ENCODE results near the gene PEX5L.

Gene PEX5L

DNA sequence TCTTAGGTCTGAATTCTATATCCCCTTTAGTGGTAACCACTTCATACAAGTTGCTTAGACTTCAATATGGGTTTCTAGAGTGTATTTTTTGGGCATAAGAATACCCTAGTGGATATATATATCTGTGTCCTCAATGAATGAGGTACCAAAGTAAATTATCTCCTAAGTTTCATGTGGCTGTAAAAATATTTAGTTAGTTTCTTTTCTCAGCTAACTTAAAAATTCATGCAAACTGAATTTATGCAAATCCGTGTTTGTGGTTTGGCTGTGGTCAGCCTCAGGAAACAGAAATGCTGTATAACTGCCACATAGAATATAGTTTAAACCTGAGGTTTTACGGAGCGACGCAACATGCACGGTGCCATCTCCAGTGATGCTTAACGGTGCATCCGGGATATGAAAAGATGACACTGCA, 80.3 kb downstream of the PEX5L start:
- DNase-seq (ENCODE audit: low read depth in 1 of 2, low spot score in 1 of 2) = no peak

DNA sequence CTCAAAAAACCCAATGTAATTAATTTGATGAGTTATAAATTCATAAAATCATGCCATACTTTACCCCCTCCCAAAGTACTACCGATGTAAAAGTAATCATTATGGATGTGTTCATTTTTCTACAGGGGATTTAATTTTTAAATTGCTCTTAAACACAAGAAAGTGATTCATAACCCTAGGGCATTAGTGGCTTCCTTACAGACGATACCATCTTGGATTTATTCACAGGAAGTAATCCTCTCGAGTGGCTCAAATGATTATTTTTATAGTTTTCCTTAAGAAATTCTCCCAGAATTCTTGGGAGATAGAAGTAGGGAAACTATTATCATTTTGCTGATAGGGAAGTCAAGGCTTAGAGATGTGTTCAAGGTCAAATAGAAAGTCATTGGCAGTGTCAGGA, 80.9 kb downstream of the PEX5L start:
- DNase-seq (ENCODE audit: low read depth in 1 of 2, low spot score in 1 of 2) = no peak

DNA sequence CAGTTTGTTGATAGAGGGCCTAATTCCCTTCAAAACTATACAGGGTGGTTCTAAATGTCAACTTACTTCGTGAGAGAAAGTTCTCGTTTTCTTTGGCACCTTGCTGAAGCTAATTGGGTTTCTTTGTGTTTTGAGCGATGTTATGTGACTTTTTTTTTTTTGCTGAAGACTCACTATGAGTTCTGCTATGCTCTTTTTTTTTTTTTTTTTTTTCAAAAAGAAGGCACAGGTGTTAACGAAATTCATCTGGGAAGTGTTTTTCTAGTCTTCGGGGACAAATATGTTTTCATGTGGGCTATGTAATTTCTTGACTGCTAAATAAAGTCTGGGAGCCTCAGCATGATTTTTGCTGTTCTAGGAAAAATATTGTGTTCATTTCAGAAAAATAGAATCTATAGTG, 81.5 kb downstream of the PEX5L start:
- DNase-seq (ENCODE audit: low read depth in 1 of 2, low spot score in 1 of 2) = no peak

DNA sequence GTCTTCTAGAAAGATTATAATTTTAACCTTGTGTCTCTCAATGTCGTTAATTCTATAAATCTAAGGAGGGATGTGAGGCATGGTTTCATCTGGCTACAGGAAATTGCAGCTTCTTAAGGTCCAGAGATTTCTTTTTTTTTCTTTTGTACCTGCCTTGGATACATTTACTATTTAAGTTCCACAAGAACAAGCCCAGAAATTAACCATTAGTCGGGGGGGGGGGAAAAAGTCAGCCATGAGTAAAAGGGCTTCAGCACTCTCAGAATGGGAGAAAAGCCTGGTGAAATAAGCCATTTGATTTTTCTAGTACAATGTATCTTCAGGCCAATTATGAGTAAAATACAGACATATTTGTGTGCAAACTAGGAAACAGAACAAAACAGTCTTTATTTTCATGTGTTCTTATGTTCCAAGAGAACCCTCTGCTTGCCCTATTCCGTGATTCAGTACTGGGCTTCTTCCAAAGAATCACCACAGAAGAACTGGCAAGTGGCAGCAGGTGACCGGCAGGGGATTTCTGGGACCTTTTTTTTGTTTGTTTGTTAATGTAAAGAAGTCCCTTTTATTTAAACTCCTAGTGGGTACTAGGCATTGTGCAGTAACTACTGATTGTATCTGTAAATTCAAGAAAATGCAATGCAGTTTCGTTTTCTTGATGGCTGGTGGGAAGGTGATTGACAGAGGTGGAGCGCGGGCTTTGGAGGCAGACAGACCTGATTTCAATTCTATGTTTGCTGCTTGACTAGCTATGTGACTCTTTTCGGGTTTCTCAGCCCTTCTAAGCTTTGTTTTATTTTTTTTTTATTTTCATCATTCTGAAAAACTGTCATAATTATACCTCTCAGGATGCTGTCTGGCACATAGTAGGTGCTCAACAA, 82.5 kb downstream of the PEX5L start:
- DNase-seq (ENCODE audit: low read depth in 1 of 2, low spot score in 1 of 2) = no peak

DNA sequence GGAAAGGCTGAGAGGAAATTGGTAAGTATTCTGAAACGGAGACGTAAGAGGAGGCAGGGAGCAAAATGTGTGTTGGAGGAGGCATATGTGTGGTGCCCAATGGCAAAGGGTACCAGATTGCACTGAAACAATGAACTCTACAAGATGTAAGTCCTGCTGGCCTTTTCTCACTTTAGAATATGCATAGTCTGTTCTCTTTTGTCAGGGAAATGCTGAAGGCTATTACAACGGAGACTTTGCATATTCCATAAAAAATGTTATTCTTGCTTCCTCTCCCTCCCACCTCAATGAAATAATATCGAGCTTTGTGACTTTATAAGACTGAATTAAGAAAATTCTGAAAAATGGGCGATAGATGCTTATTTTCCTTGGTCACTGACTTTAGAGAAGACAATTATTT, 85.9 kb downstream of the PEX5L start:
- no peak for DNase-seq (ENCODE audit: low read depth in 1 of 2, low spot score in 1 of 2)

DNA sequence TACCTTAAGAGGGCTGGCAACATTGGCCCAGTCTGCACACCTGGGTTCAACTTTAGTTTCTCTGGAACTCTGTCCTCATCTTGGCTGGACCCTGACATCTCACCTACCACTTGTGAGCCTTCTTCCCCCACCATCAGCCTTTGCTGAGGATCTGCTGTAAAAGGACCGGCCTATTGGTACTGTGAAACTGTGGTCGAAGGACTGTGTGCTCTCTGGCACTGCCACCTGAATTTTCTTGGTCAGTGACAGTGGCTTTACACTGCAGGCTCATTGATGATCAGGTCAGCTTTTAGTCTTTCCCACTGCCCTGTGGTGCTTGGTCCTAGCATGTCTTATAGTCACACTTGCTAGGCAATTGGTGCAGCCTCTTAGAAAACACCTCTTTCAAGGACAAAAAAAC, 86.9 kb downstream of the PEX5L start:
- no peak for DNase-seq (ENCODE audit: low read depth in 1 of 2, low spot score in 1 of 2)

DNA sequence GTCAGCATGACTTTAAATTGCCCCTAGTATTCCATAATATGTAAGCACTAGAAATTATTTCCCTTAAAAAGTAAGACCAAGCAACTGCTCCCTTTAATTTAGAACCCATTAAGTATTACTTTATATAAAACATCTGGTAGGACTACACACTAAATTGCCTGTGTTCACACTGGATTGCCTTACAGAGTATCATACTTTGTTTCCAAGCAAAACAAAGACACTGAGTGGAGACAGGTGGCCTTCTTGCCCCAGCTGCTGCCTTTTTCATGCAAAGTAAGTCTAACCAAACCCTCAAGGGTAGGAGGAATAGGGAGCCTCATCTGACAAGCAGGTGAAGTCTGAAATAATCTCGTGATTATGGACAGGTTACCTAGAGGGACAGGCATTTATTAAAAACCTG, 87.3 kb downstream of the PEX5L start:
- no peak for DNase-seq (ENCODE audit: low read depth in 1 of 2, low spot score in 1 of 2)

DNA sequence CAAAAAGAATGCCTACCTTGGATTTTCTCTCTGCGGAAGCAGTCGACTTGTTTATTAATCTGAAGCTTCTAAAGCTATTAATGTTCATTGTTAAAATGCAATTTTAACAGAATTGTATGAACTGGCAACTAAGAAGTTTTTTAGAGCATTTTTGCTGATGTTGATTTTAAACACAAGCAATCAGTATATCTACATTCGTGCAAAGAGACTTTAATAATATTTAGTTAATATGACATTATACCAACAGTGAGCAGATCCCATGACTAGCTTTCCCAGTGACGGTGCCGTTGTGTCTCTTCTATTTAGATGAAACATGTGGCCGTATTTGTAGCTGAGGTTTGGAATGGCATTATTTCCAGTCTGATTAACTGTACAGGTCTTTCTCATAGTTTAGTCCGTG, 88.0 kb downstream of the PEX5L start:
- no peak for DNase-seq (ENCODE audit: low read depth in 1 of 2, low spot score in 1 of 2)

DNA sequence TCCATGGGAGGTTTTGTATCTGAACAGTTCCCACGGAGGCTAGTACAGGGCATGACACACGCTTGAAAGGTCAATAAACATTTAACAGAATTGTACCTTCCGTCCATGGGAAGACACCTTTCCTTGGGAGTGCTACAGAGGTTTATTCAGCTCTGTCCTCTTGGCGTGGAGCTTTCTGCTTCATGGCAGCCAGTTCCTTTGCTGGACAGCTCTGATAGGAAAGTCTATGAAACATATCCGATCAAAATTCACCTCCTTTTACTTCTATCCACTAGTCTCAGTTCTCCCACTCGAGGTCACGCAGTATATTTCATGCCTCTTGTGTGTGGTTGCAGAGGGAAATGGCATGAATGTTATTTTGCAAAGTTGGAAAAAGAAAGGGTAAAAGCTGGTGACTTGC, 91.2 kb downstream of the PEX5L start:
- no peak for DNase-seq (ENCODE audit: low read depth in 1 of 2, low spot score in 1 of 2)

DNA sequence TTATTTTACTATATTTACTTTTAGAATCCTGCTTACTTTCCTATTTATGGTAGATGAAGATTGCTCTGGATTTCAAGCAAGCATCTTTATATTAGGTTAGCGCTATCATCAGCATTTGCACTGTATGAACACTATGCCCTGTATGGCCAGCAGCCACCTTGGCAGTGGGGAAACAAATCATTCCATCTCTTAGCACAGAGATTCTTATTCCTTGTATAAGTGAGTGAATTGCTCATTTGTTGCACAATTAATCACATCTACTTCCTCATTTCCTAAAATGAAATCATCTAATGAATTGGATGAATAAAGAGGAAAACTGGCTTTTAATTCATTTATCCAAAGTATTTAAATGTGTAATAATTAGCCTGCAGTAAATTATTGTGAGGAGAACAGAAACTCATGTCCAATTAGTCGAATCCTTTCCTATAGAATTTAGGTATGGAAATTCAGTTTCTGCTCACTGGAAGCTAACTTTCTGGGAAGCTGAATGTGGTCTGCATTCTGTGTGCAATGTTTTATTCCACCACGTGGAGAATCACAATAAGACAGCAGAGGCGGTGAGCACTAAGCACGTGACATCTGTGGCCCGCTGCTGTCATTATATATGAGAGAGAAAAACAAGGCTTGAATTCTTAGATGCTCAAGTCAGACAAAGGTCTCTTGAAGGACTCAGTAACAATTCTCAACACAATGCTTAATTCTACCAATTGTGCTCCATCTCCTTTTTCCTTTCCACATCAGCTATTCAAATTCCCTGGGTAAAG, 93.4 kb downstream of the PEX5L start:
- DNase-seq (ENCODE audit: low read depth in 1 of 2, low spot score in 1 of 2) = no peak

DNA sequence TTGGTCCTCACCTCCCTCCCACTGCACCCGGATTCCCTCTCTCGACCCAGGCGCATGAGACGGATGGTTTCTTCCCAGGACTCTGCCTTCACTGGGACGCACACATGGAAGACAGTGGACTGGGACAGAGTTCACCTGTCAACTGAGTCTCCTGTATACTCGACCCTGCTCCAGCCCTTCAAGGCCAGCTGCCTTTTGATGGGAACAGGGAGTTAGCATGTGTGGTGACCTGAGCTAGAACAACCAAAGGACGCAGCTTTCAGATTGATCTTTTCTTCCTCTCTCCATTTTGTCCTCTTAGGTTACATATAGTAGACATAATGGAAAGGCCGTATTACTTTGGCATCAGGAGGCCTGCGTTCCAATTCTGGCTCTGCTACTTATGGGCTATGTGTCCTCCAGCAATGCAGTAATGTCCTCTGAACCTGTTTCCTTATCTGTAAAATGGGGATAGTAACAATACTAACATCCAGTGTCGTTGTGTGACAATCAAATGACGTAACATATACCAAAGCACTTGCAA, 94.1 kb downstream of the PEX5L start:
- DNase-seq (ENCODE audit: low read depth in 1 of 2, low spot score in 1 of 2) = no peak

DNA sequence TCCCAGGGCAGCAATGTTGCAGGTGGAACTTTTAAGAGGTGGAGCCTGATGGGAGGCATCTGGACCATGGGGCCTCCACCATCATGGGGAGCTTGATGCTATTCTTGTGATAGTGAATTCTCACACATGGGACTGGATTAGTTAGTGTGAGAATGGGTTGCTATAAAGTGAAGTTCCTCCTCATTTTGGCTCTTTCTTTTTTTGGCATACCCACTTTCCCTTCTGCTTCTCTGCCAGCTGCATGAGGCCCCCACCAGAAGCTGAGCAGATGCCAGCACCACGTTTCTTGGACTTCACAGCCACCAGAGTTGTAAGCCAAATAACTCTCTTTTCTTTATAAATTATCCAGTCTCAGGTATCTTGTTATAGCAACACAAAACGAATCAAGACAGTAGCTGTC, 101.0 kb downstream of the PEX5L start:
- no peak for DNase-seq (ENCODE audit: low read depth in 1 of 2, low spot score in 1 of 2)

DNA sequence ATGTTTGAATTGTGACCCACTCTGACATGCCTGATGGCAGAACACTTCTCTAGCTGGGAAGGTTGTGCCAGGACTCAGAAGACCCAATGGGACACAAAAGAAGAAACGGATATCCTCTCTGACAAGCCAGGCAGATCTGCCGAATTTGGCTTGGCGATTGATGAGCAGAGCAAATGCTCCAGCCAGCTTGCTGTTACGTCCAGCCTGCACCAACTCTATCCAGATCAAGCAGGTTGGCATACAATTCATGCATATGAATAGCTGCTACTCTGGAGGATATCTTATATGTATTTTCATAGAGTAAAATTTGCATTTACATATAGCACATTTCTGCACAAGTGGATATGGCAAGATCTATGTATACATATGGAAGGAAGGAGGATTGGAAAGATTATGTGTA, 102.8 kb downstream of the PEX5L start:
- no peak for DNase-seq (ENCODE audit: low read depth in 1 of 2, low spot score in 1 of 2)

DNA sequence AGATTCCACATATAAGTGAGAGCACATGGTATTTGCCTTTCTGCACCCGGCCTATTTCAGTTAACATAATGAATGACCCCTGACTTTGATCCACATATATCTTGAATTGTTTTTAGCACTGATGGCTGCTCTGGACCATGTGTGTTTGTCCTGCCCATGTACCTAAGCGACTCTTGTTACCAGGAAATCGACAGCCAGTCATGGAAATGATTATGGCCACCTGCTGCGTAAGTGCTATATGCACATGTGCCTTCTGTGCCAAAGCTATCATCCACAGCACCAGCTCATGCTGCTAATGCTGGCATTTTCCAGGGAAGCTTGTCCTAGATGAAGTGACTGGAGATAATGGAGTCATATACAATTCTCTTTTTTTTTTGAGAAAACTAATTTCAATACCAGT, 103.7 kb downstream of the PEX5L start:
- no peak for DNase-seq (ENCODE audit: low read depth in 1 of 2, low spot score in 1 of 2)

DNA sequence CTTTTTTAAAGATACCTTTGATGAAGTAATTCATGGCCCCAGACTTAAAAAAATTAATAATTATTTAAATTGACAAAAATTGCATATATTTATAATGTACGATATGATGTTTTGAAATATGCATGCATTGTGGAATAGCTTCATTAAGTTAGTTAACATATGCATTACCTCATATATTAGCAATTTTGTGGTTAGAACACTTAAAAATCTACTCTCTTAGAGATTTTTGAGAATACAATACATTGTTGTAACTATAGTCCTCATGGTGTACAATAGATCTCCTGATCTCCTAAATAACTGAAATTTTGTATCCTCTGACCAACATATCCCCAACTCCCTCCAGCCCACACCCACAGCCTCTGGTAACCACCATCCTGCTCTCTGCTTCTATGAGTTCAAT, 104.1 kb downstream of the PEX5L start:
- DNase-seq (ENCODE audit: low read depth in 1 of 2, low spot score in 1 of 2) = no peak

DNA sequence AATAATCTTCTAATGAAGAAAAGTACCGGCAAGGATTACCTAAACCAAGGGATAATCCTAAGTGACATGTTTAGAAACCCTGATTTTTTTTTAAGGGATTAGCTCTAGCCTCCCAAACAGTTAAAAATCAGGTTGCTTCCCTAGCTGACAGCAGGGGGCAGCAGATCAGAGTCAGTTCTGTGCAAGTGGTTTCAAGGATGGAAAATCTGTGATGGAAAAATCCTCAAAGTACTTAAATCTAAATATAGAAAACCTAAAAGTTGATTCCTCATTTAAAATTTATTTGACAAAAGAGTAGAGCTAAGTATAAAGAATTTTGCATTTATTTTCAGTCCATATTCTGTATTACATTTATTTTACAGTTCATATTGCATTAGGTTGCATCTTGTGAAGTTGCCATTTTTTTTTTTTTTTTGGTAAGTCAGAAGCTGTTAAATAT, 107.6 kb downstream of the PEX5L start:
- DNase-seq (ENCODE audit: low read depth in 1 of 2, low spot score in 1 of 2) = no peak

DNA sequence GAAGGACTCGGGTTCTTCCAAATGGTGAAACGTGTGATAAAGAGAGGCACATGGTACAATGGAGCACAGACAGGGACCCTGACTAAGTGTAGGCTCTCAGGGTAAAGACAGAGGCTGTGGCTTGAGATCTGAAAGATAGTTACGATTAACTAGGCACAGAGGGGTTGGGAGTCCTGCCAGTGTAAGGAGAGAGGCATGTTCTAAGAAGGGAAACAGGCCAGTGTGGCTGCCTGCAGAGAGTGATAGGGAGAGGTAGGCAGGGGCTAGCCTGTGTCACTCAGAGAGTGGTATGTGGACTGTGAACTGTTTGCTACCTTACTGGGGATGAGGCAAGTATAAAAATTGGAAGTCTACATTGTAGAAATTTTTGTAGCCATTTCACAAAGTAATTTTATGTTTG, 109.5 kb downstream of the PEX5L start:
- no peak for DNase-seq (ENCODE audit: low read depth in 1 of 2, low spot score in 1 of 2)

DNA sequence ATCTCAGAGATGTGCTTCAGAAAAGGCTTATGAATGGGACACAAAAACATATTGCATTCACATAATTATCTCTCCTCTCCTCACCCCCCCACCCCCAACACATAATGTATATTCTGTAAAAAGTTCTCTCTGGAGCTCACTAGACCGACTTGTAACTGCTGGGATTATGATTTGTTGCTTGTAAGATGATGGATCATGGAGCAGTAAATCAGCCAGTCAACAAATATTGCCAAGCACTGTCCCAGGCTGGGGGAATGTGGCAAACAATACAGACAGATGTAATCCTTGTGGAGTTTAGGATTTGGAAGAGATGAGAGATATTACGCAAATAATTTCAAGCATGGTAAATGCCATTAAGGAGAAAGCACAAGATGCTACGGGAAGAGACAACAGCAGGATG, 114.8 kb downstream of the PEX5L start:
- no peak for DNase-seq (ENCODE audit: low read depth in 1 of 2, low spot score in 1 of 2)

DNA sequence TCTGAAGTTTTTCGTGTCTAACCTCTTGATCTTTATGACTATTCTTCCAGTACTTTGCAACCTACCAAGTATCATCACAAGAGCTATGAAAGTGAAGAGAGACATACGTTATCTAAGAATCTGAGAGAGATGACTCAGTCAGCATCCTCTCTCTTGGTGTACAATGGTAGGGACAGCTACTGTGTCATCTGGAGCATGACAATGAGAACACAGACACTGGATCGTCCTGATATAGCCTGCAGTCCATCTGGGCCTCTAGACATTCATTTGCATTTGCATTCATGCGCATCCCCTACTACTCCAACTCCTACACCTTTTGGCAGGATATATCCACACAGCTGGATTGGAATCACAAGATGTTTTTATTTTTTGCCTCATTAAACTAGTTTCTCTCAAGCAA, 115.2 kb downstream of the PEX5L start:
- DNase-seq (ENCODE audit: low read depth in 1 of 2, low spot score in 1 of 2) = no peak

DNA sequence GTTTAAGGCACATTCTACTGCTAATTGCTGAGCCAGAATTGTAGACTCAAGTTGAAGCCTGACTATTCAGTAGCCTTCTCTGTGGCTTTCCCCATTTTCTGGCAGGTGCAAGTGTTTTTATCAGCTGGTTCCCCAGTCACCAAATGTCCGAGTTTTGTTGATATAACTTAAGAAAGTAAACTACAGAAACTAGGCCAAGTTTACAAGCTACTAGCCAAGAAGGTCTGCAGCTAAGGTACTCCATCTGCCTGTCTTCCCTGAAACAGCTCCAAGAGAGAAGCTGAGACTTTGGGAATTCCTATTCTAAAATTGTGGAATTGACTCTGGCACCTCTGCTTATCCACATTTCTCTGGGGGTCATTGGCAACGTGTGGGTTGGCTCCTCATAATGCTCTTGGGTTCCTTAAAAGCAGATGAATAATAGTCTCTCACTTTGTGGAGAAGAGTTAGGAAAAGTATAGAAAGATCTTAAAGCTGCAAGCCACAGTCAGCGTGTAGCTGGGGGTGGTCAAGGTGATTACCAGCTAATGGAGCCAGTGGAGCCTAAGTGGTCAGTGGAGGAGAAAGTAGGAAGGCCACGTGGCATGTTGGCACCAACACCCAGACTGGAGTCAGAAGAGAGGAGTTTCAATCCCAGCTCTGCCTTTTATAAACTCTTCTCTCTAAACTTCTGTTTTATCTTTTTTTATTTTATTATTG, 128.8 kb downstream of the PEX5L start:
- DNase-seq (ENCODE audit: low read depth in 1 of 2, low spot score in 1 of 2) = no peak

DNA sequence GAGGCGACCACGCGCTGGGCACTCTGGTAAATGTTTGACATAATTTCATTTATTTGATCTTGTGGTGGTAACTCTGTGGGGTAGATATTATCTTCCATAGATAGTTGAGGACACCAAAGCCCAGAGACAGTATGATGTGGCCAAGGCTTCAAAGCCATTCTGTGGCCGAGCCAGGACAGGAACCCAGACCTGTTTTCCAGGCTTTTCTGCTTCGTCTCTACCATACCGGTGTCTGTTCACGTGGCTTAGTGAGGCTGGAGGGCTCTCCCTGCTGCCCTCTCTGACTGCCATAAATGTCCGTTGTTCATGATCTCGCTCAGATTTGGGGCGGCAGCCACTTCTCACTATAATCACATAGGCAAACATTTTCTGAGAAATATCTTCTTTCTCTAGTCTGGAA, 134.7 kb downstream of the PEX5L start:
- no peak for DNase-seq (ENCODE audit: low read depth in 1 of 2, low spot score in 1 of 2)

DNA sequence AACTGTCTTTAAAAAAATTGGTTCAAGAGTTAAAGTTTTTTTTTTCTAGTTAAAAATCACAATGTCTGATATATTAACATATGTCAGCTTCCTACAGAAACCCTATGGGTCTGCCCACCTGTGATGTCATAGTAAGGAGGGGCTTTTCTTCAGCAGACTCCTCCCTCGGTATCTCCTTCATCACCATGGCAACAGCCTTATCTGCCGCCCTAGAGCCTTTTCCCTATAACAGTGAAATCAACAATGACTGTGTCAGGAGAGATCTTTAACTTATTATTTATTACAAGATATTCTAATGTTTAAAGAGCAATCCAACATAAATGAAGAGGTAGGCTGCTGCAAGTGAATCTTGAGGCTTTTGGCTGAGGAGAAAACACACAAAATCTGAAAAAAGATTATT, 138.7 kb downstream of the PEX5L start:
- DNase-seq (ENCODE audit: low read depth in 1 of 2, low spot score in 1 of 2) = no peak

All from stimulated activated CD4-positive, alpha-beta T cell treated with anti-CD3 and anti-CD28 coated beads, Interleukin-15, amount 100 ng/mL, for 1 hour (primary cell).